Stromal cell of bone marrow (primary cell): ENCODE data around the gene GRIFIN.
A peak's percentile ranks its signal among the peaks of the same experiment; 100 is the strongest.
"Not testable (repeated sequence)": the region's sequence is repeated elsewhere in the genome, so short reads cannot be mapped to it uniquely, and the experiment has no call there.

Source experiments
- DNase-seq: peaks from one replicate; pipeline ENCODE4 v3.0.0-alpha.2; 2012; ENCODE audit warnings: low read depth

The GRIFIN gene

DNA sequence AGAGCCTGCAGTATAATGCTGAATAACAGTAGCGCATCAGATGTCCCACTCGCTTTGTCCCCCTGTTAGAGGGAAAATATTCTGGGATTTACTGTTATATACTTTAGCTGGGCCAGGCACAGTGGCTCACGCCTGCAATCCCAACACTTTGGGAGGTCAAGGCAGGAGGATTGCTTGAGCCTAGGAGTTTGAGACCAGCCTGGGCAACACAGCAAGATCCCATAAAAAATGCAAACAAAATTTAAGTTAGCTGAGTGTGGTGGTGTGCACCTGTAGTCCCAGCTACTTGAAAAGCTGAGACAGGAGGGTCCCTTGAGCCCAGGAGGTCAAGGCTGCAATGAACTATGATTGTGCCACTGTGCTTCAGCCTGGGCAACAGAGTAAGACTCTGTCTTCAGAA, 22.3 kb downstream of the GRIFIN start:
- DNase-seq: not testable (repeated sequence)

DNA sequence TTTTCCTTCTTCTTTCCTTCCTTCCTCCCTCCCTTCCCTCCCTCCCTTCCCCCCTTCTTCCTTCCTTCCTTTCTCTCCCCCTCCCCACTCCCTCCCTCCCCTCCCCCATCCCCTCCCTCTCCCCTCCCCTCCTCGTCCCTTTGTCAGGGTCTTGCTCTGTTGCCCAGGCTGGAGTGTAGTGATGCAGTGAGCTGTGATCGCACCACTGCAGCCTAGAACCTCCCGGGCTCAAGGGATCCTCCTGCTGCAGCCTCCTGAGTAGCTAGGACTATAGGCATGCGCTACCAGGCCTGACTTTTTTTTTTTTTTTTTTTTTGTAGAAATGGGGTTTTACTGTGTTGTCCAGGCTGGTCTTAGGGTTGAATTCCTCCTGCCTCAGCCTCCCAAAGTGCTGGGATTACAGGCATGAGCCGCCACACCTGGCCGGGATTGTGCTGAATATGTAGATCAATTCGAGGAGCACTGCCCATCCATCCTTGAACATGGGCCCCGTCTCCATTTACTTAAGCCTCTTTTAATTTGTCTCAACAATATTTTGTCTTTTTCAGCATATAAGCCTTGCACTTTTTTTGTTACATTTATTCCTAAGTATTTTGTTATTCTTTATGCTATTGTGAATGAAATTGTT, 23.4 kb downstream of the GRIFIN start:
- DNase-seq: no peak

DNA sequence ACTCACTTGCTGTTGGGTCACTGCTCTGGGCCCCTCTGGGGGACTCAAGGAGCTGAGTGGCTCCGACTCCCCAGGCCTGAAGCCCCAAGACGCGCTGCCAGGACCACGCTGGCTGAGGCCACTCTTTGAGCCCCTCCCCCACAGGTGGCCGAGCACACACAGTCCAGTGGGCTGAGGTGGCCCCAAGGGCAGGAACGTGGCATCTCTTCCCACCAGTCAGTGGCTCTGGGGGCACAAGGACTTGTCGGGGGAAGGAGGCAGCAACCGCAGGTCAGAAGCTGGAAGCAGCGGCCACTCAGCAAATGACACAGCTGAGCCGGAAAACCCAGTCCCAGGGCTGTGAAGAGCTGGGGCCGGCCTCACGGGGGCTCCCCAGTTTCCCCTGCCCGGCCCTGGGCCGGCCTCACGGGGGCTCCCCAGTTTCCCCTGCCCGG, 24.1 kb downstream of the GRIFIN start:
- no peak for DNase-seq

DNA sequence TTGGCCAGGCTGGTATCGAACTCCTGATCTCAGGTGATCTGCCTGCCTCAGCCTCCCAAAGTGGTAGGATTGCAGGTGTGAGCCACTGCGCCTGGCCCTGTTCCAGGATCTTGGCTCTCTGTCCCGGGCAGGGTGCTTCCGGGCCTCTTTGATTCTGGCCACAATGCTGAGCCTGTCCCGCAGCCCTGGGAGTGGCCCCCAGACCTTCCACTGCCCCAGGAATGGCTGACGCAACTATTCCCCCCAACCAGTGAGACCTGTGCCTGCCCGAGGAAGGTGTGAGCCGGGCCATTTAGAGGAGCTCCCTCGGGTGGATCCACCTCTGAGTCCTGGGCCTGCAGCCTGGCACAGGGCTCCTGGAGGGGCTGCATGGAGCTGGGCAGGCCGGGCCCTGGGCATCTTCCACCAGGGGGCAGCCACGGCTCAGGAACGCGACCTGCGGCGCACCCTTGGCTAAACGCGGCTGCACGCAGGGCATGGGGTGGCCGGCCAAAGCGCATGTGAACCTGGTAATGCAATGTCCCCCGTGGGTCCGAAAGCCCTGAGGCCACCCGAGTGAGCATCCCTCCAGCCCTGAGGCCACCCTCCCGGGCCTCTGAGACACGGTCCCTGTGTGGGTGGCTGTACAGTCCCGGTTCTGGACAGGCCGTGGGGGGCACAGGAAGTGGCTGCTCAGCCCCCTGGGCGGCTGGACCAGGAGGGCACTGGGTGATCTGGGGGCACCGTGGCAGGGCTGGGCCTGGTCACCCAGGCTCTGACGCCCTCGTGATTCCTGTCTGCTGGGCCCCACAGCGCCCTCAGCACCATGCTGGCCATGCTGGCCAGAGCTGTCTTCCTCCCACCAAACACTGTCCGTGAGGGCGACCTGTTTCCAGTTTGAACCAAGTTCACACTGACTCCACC, 24.8 kb downstream of the GRIFIN start:
- peak; percentile 29 for DNase-seq

DNA sequence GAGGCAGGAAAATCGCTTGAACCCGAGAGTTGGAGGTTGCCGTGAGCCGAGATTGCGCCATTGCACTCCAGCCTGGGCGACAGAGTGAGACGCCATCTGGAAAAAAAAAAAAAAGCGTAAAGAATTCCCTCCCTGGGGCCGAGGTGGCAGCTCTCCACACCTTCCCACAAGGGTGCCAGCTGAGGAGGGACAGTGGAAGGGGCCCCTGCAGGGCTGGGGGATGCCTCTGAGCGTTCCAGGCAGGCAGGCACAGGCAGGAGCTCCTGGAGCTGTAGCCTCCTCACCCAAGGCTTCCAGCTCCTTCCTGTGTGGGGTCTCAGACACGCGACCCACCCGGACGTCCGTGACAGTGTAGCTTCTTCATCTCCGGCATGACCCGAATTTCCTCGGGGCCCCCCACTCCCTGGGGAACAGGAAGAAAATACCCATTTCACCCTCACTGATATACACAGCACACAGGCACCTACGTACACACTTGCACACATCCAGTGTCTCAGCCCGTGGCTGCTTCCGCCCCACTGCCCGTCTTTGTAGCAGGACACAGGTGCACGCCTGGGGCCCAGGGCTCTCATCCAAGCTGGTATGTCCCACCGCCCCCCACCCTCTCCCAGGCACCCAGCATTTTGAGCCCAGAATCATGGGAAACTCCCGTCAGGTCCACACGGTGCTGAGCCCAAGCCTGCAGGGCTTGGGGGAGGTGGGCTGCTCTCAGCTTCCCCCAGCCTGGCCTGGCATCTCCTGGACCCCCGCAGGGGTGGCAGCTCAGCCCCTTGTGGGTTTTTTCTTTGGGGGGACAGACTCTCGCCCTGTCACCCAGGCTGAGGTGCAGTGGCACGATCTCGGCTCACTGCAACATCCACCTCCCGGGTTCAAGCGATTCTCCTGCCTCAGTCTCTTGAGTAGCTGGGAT, 25.7 kb downstream of the GRIFIN start:
- no peak for DNase-seq

DNA sequence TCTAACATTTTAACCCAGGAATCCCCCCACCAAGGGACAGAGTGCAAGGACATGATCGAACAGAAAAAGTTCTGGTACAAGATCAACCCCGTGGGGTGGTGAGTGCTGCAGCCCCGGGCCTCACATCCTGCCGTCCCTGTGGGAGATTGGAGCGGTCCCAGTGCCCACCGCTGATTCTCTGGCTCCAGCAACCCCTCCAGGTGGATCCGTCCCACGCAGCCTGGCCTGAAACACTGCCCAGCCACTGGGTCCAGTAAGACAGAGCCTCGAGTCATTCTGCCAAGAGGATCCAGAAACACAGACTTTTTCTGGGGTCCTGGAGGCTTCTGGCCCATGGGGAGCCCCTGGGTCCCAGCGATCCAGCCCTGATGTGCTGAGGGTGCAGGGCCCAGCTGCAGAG, 29.5 kb downstream of the GRIFIN start:
- no peak for DNase-seq

DNA sequence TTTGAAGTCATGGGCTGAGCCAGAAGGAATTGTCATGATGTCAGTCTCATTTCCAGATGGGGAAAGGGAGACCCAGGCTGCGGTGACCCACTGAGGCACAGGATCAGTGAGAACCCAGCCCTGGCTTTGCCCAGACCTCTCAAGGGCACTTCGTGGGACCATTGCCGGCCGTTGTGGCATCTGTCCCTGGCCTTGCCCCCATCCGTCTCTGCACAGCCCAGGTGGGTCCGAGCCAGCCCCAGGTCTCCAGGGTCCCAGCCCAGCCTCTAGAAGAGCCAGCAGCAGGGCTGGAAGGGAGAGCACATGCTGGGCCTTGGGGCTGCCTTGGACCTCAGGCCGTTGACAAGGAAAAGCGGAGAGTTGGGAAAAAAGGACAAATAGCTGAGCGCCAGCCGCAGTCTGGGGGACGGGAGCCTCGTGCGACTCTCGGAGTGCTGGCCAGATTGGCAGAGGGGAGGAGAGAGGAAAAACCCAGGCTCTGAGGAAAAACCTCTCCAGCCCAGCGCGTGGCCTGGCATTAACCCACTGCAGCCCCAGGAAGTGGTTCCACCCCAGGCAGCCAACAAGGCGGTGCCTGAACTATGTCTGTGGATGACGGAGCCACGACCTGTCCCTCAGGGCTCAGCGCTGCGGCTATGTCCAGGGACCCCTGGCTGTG, 30.2 kb downstream of the GRIFIN start:
- no peak for DNase-seq

DNA sequence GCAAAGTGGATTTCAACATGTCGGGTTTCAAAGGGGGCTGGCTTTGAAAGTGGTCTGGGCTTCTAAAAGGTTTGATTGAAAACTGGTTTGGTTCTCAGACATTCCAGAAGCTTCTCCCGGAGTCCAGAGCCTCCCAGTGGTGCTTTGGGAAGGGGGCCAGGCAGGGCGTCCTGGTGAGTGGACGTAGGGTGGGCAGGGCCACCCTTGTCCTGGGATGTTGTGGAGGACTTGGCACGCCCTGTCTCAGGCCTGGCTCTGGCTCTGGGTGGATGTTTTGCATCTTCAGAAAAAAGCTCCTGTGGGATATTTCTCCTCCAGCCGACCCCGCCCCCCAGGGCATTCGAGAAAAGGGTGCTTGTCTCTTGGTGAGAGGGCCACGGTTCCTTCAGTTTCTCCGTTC, 31.2 kb downstream of the GRIFIN start:
- no peak for DNase-seq

DNA sequence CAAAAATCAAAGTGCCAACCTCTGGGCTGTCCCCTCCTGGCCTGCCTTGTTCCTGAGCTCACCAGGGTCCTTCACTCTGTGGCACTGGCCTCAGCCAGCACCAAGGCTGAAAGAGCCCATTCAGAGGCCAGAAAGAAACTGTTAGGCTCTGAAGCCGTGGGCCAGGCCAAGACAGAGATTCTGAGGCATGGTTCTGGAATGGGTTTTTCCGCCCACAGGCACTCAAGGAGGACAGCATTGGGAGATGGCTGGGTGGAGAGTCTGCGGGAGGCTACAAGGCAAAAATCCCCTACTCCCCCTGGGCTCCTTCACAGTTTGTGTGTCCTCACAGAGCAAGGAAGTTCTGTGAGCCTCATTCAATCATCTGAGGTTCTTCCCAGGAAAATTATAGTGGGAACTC, 31.7 kb downstream of the GRIFIN start:
- DNase-seq: peak; percentile 84

DNA sequence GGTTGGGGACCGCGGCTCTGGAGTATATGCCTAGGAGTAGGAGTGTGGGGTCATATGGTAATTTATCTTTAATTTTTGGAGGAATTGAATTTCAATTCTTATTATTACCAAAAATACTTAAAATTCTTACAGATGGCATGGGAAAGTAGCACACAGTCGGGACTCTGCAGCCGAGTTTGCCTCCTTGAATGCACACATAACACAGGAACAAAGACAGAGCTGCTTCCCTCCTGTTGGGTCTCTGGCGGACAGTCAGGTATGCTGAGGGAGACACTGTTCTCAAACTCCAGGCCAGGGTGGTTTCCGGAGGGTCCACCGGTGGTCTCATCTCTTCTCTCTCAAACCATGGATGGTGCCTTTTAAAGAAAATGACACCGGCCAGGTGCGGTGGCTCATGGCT, 32.7 kb downstream of the GRIFIN start:
- DNase-seq: no peak

DNA sequence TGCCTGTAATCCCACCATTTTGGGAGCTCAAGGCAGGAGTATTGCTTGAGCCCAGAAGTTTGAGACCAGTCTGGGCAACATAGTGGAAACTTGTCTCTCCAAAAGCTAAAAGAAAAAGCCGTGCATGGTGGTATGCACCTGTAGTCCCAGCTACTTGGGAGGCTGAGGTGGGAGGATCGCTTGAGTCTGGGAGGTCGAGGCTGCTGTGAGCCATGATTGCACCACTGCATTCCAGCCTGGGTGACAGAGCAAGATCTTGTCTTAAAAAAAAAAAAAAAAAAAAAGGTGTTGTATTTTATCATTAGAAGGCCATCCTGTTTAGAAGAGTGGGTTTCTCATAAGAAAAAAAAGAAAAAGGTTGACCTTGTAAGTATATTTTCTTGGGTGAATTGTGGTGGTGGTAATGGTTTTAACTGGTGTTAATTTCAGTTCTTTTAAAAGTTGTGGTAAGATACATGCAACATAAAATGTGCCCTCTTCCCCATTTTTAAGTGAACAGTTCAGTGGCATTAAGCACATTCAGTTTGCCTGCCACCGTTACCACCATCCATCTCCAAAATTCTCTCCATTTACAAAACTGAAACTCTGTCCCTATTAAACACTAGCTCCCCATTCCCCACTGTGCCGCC, 34.7 kb downstream of the GRIFIN start:
- DNase-seq: no peak

DNA sequence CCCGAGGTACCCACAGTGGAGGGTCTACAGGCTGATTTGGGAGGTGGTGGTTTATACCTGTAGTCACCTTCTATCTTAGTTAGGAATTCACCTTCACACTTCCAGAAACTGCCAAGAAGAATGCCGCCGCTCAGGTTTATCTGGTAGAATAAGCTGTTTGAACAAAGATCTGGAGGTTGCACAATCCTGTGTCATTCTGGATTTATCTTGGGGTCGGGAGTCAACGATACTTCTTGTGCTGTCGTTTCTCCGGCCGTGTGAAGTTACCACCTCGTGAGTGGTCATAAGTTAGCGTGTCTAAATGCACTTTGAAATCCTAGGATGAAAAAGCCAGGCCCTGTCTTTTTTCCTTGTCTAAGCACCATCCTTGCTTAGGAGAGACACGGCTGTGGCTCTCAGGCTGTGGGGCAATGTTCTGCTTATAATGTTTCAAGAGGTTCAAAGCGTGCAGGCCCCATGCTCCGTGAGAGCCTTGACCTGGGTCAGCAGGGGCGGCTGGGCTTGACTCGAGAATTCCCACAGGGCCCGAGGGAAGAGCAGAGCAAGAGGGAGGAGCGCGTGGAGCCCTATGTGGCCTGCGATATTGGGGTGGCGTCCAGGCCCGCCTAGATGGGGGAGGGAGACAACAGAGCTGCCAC, 35.5 kb downstream of the GRIFIN start:
- no peak for DNase-seq

DNA sequence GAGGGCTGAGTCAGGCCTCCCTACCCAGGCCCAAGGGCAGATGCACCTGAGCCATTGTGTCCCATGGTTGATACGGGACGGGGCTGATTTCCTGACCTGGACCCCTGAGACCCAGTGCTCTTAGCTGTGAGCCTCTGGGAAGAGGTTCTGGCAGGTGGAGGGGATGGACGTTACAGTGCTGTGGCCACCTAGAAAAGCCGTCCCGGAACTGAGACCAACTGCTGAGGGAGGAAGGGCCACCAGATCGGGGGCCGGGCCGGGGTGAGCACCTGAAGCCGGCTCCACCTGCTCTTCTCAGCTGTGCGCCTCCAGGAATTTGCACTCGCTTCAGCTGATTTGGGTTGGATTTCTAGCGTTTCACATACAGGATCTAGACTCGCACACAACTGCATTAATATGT, 37.4 kb downstream of the GRIFIN start:
- no peak for DNase-seq

DNA sequence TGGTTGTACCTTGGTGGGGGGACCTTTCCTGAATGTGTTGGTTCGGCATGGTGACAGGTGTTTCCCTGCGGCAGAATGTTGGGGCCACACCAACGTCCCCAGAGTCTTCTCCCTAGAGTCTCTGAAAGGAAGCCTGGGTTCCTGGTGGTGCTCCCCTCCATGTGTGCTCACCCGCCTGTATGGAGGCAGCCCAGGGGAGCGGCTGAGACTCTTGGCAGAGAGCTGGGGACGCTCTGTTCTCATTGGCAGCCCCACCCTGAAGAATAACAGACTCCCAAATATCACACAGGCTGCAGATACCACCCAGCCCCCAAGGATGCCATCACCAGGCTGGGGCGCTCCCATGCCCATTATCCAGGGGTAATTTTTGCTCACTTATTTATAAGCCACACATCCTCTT, 38.0 kb downstream of the GRIFIN start:
- no peak for DNase-seq

DNA sequence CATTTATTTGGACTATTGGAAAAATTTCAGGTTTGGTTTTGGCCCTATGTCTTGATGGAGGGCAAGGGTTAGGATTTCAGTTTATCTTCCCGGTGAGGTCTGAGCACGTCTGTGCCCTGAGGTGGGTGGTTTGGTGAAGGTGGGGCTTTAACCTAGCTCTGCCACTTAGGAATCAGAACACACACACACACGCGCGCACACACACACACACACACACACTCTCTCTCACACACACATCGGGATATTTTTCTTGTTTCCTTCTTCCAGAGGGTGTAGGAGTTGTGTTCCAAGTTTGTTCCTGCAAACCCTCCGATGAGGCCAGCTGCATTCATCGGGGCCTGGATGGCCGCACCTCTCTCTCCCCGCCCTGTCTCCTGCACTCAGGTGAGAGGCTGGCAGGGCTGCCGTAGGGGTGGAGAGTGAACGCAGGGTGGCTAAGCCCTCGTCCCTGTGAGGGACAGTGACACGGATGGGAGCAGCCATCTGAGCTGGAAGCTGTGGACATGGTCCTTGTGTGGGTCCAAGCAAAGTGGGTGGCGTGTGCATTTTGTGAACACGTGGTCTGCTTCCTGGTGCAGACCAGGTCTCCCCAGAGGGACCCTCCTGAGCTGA, 38.6 kb downstream of the GRIFIN start:
- DNase-seq: no peak

DNA sequence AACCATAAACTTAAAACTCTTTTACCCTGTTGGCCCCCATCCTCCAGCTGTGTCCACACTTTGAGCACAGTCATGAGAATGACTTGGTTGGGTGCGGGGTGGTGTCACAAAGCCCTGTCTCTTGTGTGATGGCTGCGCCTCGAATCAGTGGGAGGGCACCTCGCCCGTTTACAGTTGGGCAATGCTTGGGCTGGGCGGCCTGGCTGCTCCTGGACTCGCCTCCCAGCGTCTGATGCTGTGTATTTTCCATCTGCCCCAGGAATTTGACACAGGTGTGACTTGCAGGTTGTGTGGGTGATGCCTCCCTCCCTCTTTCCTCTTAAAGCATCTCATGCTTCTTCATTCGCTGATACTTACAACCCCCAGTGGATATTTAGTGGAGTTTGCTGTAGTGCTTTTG, 39.1 kb downstream of the GRIFIN start:
- no peak for DNase-seq

DNA sequence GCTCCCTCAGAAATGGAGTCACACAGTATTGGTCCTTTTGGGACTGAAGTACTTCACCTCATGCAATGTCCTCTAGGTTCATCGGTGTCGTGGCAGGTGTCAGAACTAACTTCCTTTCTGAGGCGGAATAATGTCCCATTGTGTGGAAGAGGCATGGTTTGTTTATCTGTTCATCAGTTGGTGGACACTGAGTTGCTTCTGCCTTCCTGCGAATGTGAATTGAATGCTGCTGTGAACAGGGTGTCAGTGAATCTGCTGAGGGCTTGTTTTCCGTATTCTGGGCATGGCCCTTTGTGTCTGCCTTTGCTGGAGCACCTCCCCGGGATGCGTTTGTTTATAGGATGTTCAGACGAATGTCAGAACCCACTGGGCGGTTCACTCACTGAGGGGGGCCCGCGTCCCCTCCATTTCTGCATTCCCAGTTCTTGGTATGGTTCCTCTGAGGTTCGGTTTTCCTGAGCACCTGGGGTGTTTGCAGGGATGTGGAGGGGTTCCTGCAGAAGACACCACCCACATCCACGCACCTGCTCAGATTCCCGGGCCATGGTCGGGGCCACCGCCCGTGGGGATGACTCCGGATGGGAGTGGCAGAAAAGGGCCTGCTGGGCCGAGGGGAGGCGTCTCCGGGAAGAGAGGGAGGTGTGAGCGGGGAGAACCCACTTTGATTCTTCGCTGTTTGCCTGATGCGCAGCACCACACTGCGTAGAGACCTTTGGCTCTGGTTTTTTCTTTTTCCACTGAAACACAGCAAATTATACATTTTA, 39.7 kb downstream of the GRIFIN start:
- no peak for DNase-seq

DNA sequence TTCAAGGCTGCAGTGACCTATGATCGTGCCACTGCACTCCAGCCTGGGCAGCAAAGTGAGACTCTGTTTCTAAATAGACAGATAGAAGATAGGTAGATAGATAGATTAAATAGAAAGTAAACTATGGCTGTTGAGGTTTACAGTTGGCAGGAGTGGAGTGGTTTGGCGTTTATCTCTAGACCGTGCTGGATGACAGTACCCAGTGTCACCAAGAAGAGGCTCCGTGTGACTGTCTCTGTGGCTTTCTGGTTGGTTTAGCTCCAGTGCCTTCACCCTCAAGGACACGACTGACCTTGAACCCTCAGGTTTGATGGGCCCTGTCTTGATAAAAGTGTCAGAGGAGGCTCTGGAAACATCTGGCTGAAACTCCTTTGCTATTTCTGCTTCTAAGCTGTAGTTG, 41.1 kb downstream of the GRIFIN start:
- DNase-seq: no peak

DNA sequence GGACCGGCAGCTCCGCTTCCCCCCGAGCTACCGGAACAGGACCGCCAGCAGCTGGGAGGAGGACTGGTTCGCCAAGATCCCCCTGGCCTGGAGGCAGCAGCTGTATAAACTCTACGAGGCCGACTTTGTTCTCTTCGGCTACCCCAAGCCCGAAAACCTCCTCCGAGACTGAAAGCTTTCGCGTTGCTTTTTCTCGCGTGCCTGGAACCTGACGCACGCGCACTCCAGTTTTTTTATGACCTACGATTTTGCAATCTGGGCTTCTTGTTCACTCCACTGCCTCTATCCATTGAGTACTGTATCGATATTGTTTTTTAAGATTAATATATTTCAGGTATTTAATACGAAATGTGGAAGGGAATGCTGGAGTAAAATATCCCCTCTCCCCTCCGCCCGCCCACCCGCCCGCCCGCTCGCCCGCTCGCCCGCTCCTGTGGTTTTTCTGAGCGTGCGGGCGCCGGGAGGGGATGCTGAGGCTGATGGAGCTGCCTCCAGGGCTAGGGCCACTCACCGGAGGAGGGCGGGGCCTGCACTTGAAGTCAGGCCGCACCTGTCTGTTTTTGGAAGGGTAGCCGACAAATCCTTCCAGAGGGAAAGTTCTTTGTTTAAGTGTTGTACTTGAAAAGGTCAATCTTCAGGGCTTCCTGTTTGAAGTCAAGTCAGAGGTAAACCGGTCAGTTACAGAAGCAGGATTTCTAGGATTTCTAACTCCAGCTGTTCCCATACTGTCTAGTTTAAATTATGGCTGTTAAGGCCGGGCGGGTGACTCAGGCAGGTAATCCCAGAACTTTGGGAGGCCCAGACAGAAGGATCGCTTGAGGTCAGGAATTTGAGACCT, 42.3 kb downstream of the GRIFIN start:
- no peak for DNase-seq
